ENCODE measurements around the gene SNX14. TPM values are rescaled to one million over a fixed set of nuclear protein-coding genes. Genes with fewer than 3 reads are reported as not detected.

The SNX14 gene
- total and polyA plus RNA-seq, 2 of the 8 experiments (the other 6 are each of a cell fraction or from before 2014, with no cell fraction given): 11.9 to 24.2 TPM

DNA sequence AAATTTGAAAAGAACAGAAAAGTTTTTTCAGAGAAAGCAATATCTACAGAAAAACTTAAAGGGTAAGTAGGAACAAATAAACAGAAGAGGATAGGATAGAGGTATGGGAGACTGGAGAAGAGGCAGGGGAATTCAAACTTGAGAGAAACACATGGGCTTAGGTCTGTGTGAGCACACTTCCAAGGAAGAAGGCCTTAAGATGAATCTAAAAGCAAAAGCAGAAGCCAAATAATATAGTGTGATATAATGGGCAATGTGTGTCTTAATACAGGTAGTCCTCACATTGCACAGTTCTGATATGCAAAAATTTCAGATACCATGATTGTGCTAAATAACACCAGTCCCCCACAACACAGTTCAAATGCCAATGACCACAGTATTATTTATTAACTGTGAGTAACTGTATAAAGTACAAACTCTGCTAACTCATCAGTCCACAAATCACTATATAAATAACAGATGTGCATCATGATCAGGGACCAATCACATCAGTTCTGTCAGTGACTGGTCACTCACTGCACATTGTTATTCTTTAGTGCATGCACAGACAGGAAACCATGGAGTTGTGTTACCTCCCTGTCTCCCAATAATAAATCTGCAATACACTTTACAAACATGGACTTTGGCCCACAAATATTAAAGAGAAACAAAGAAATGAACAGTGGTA is 18.6 kb downstream of the SNX14 start:
- Histone ChIP-seq H3K14ac (ENCODE audit: insufficient read length) (no peak overlapping the region), H4K5ac (ENCODE audit: insufficient read length, low read depth, low read length) (no peak overlapping the region), H3K23me2 (ENCODE audit: low read depth, low read length) (no peaks in the 10 kb centered on the region), H2BK20ac (ENCODE audit: low read length) (no peak overlapping the region), H3K9me3 (ENCODE audit: insufficient read depth in 2 of 2, low read depth in 1 of 2, low read length in 1 of 2) (no peaks in the 10 kb centered on the region), H3K27ac (ENCODE audit: low read depth, low read length) (no peak overlapping the region), H3K9ac (replicated peaks in 1 of 4; ENCODE audit: extremely low read depth in 1 of 4, low read depth in 3 of 4, low read length in 3 of 4) (no peak overlapping the region), H2BK120ac (replicated peaks; ENCODE audit: low read depth, low read length) (no peak overlapping the region), H3K4me2 (ENCODE audit: insufficient read depth in 1 of 2, low read depth in 2 of 2, low read length in 2 of 2) (no peak overlapping the region), H2AK5ac (ENCODE audit: low read depth, low read length) (no peak overlapping the region), H2BK15ac (ENCODE audit: low read length) (no peak overlapping the region), H3K4ac (replicated peaks; ENCODE audit: insufficient read length, low read depth, low read length) (no peak overlapping the region), H3K18ac (ENCODE audit: extremely low read depth, low read length) (no peak overlapping the region), H3K56ac (replicated peaks; ENCODE audit: insufficient read length, low read depth, low read length) (no peak overlapping the region), H3K79me2 (ENCODE audit: control insufficient read depth in 1 of 2, insufficient read depth in 2 of 2, low read length in 2 of 2) (no peaks in the 10 kb centered on the region), H3K27me3 (replicated peaks in 1 of 4; ENCODE audit: control insufficient read depth in 3 of 4, extremely low read depth in 1 of 4, insufficient read depth in 3 of 4, low read length in 3 of 4) (no peaks in the 10 kb centered on the region), H4K91ac (replicated peaks; ENCODE audit: insufficient read length, low read length) (no peak overlapping the region), H2BK12ac (ENCODE audit: low read depth, low read length) (no peak overlapping the region), H3K4me1 (replicated peaks in 1 of 4; ENCODE audit: control insufficient read depth in 3 of 4, insufficient read depth in 4 of 4, low read length in 3 of 4) (no peaks in the 10 kb centered on the region), H3K79me1 (ENCODE audit: low read depth, low read length) (peaks cover 3% of the 10 kb centered on the region), H3K36me3 (ENCODE audit: control insufficient read depth in 2 of 4, insufficient read depth in 4 of 4, low read length in 3 of 4) (no peaks in the 10 kb centered on the region), H2AFZ (ENCODE audit: low read length) (no peak overlapping the region), H4K8ac (ENCODE audit: extremely low read depth, insufficient read depth, low read length) (no peak overlapping the region), H3K4me3 (ENCODE audit: extremely low read depth in 1 of 4, insufficient read depth in 2 of 4, low read depth in 3 of 4, low read length in 4 of 4) (no peak overlapping the region), H4K20me1 (replicated peaks in 1 of 2; ENCODE audit: control insufficient read depth in 1 of 2, insufficient read depth in 2 of 2, low read length in 2 of 2) (peaks cover 0 to 2% of the 10 kb centered on the region in 2 experiments), H2BK5ac (ENCODE audit: low read depth, low read length) (no peak overlapping the region), H3K23ac (ENCODE audit: insufficient read length) (no peak overlapping the region)
- TF ChIP-seq JUND (IDR thresholded peaks at IDR 0.05; ENCODE audit: low read length) (no peak), ATF2 (IDR thresholded peaks at IDR 0.05; ENCODE audit: low read length) (no peak)
- TF ChIP-seq, protein P1, sequence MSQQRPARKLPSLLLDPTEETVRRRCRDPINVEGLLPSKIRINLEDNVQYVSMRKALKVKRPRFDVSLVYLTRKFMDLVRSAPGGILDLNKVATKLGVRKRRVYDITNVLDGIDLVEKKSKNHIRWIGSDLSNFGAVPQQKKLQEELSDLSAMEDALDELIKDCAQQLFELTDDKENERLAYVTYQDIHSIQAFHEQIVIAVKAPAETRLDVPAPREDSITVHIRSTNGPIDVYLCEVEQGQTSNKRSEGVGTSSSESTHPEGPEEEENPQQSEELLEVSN (IDR thresholded peaks at IDR 0.05): no peak
- ChIA-PET POLR2A (ENCODE audit: partially characterized antibody) (no interaction called here), CTCF (ENCODE audit: partially characterized antibody) (no interaction called here)
- FAIRE-seq (no peak), DNase-seq (ENCODE audit: low read depth in 1 of 2, low spot score in 2 of 2) (no peak)

Measured in H1 (cell line).